ENCODE results near the gene NMNAT3. TPM values are rescaled to one million over a fixed set of nuclear protein-coding genes. Genes with fewer than 3 reads are reported as not detected.

Gene NMNAT3
- total RNA-seq, 1 experiment from 2014 or later: 4.6 TPM

- no peak for TF ChIP-seq ZNF532 (CRISPR knock-in tag; IDR thresholded peaks at IDR 0.05; ENCODE audit: borderline replicate concordance)
- no peak for TF ChIP-seq NFYB (CRISPR knock-in tag; conservative IDR thresholded peaks at IDR 0.05; ENCODE audit: low read depth)
- no peak for TF ChIP-seq ZNF317 (CRISPR knock-in tag; IDR thresholded peaks at IDR 0.05; ENCODE audit: borderline replicate concordance, low read depth)
- no peak for TF ChIP-seq TEAD4 (CRISPR knock-in tag; IDR thresholded peaks at IDR 0.05)
- no peak for TF ChIP-seq GTF2I (CRISPR knock-in tag; conservative IDR thresholded peaks at IDR 0.05)
- no peak for TF ChIP-seq ZNF263 (CRISPR knock-in tag; IDR thresholded peaks at IDR 0.05; ENCODE audit: low read depth)
- TF ChIP-seq RELA (CRISPR knock-in tag; IDR thresholded peaks at IDR 0.05; ENCODE audit: borderline replicate concordance): no peak
- no peak for TF ChIP-seq JAZF1 (CRISPR knock-in tag; IDR thresholded peaks at IDR 0.05)
- TF ChIP-seq CTCF (IDR thresholded peaks at IDR 0.05): no peak
- no peak for TF ChIP-seq ZNF671 (CRISPR knock-in tag; IDR thresholded peaks at IDR 0.05)
- TF ChIP-seq ERG (CRISPR knock-in tag; IDR thresholded peaks at IDR 0.05): no peak
- no peak for TF ChIP-seq NFE2L1 (CRISPR knock-in tag; IDR thresholded peaks at IDR 0.05)
- no peak for TF ChIP-seq MYBL2 (CRISPR knock-in tag; IDR thresholded peaks at IDR 0.05)
- TF ChIP-seq ATF6 (CRISPR knock-in tag; IDR thresholded peaks at IDR 0.05): no peak
- TF ChIP-seq PRDM15 (CRISPR knock-in tag; IDR thresholded peaks at IDR 0.05): no peak
- TF ChIP-seq NR3C1 (CRISPR knock-in tag; conservative IDR thresholded peaks at IDR 0.05; ENCODE audit: low read depth): no peak
- peak; percentile 39; the same call in 1 of the 2 replicates for TF ChIP-seq HMGXB4 (CRISPR knock-in tag; IDR thresholded peaks at IDR 0.05)
- TF ChIP-seq ZBTB43 (CRISPR knock-in tag; IDR thresholded peaks at IDR 0.05): 0 out of 2 replicates have a peak, but pooled peaks have one; percentile 58
- no peak for TF ChIP-seq STAT6 (CRISPR knock-in tag; conservative IDR thresholded peaks at IDR 0.05; ENCODE audit: low read depth)
Observed at GRCh38 chr3:139677388-139678155, at the start of gene NMNAT3 (continued).

All from WTC11 (cell line).